ENCODE measurements around the gene CERT1.

Gene CERT1

GRCh38 chr5:75468593-75468992 is 42.8 kb downstream of the CERT1 start:
- DNase-seq, result no peak

- no peak for DNase-seq
Observed at GRCh38 chr5:75466006-75466716, 45.3 kb downstream of the CERT1 start.

- DNase-seq, result no peak
Observed at GRCh38 chr5:75465480-75465879, 45.9 kb downstream of the CERT1 start.

- no peak for DNase-seq
Observed at GRCh38 chr5:75463726-75464125, 47.7 kb downstream of the CERT1 start.

GRCh38 chr5:75461679-75462078 is 49.8 kb downstream of the CERT1 start:
- DNase-seq, result no peak

GRCh38 chr5:75460942-75461610 is 50.4 kb downstream of the CERT1 start:
- DNase-seq, result no peak

- no peak for DNase-seq
Observed at GRCh38 chr5:75460532-75460931, 50.9 kb downstream of the CERT1 start.

- no peak for DNase-seq
Observed at GRCh38 chr5:75457691-75458090, 53.7 kb downstream of the CERT1 start.

- no peak for DNase-seq
Observed at GRCh38 chr5:75457161-75457560, 54.3 kb downstream of the CERT1 start.

GRCh38 chr5:75450069-75450468 is 61.4 kb downstream of the CERT1 start:
- no peak for DNase-seq

GRCh38 chr5:75446068-75446467 is 65.4 kb downstream of the CERT1 start:
- DNase-seq, result no peak

- DNase-seq, result no peak
Observed at GRCh38 chr5:75441560-75441959, 69.9 kb downstream of the CERT1 start.

GRCh38 chr5:75439276-75439675 is 72.2 kb downstream of the CERT1 start:
- no peak for DNase-seq

- DNase-seq, result no peak
Observed at GRCh38 chr5:75438722-75439121, 72.7 kb downstream of the CERT1 start.

GRCh38 chr5:75435096-75435495 is 76.3 kb downstream of the CERT1 start:
- no peak for DNase-seq

- no peak for DNase-seq
Observed at GRCh38 chr5:75433814-75434506, 77.5 kb downstream of the CERT1 start.

GRCh38 chr5:75414241-75414640 is 97.2 kb downstream of the CERT1 start:
- DNase-seq, result no peak

- DNase-seq, result no peak
Observed at GRCh38 chr5:75412111-75412990, 99.1 kb downstream of the CERT1 start.

GRCh38 chr5:75405296-75405695 is 106.1 kb downstream of the CERT1 start:
- no peak for DNase-seq

- no peak for DNase-seq
Observed at GRCh38 chr5:75395277-75395676, 116.2 kb downstream of the CERT1 start.

GRCh38 chr5:75389430-75389829 is 122.0 kb downstream of the CERT1 start:
- DNase-seq, result no peak

- no peak for DNase-seq
Observed at GRCh38 chr5:75387806-75388205, 123.6 kb downstream of the CERT1 start.

- DNase-seq, result no peak
Observed at GRCh38 chr5:75384218-75384617, 127.2 kb downstream of the CERT1 start.
